CD14-positive monocyte (primary cell): ENCODE data around the gene ATL1. TPM values are rescaled to one million over a fixed set of nuclear protein-coding genes. Genes with fewer than 3 reads are reported as not detected.

Experiments used
- DNase-seq, 3 donors: peaks; one replicate each; pipeline ENCODE4 v3.0.0-alpha.2; 2011 to 2022
- H2AFZ ChIP-seq: 2 replicates; pipeline ENCODE4 v1.6.0; 2012; ENCODE audit warnings: mild to moderate bottlenecking, low read depth, low read length, inconsistent platforms; ENCODE audit not compliant: insufficient read depth, poor library complexity, severe bottlenecking
- H3K27ac ChIP-seq, 2 donors: 1 replicate in 1 of 2; 2 replicates in 1 of 2; pipeline ENCODE4 v1.5.1; 2012 to 2013; ENCODE audit warnings: low read length in 2 of 2, control low read depth in 1 of 2, inconsistent platforms in 1 of 2, low read depth in 1 of 2, mild to moderate bottlenecking in 1 of 2
- H3K27me3 ChIP-seq, 2 donors: one replicate each; pipeline versions ENCODE4 v1.6.0 to v1.6.1; 2011 to 2013; ENCODE audit warnings: low read length in 2 of 2; ENCODE audit not compliant: control insufficient read depth in 2 of 2, insufficient read depth in 2 of 2
- H3K36me3 ChIP-seq, 2 donors: replicated peaks in 1 of 2; 1 replicate in 1 of 2; 2 replicates in 1 of 2; pipeline versions ENCODE4 v1.5.1 to v1.6.1; 2012 to 2013; ENCODE audit warnings: low read length in 2 of 2, control low read depth in 1 of 2, inconsistent platforms in 1 of 2, mild to moderate bottlenecking in 1 of 2; ENCODE audit not compliant: insufficient read depth in 2 of 2, control insufficient read depth in 1 of 2
- H3K4me1 ChIP-seq, 2 donors: 1 replicate in 1 of 2; 2 replicates in 1 of 2; pipeline versions ENCODE4 v1.5.1 to v1.6.1; 2012 to 2013; ENCODE audit warnings: low read length in 2 of 2, control low read depth in 1 of 2, inconsistent platforms in 1 of 2, mild to moderate bottlenecking in 1 of 2, moderate library complexity in 1 of 2; ENCODE audit not compliant: insufficient read depth in 2 of 2, control insufficient read depth in 1 of 2
- H3K4me2 ChIP-seq: replicated peaks from 2 replicates; pipeline ENCODE3; 2012; ENCODE audit warnings: low read length, moderate library complexity, mild to moderate bottlenecking; ENCODE audit not compliant: poor library complexity, severe bottlenecking; ENCODE audit errors: extremely low read depth
- H3K4me3 ChIP-seq, 3 experiments: fragments of 200-600 bp in 1 of 3; sonication (generic) in 1 of 3; replicated peaks in 1 of 3; 1 replicate in 2 of 3; 2 replicates in 1 of 3; pipeline ENCODE4 v1.5.1; 2011 to 2013; ENCODE audit warnings: low read length in 3 of 3, mild to moderate bottlenecking in 3 of 3, control low read depth in 2 of 3, low read depth in 2 of 3, inconsistent platforms in 1 of 3, moderate library complexity in 1 of 3
- H3K79me2 ChIP-seq: 2 replicates; pipeline ENCODE4 v1.6.0; 2012; ENCODE audit warnings: mild to moderate bottlenecking, control low read depth, inconsistent platforms, low read length, moderate library complexity; ENCODE audit not compliant: insufficient read depth
- H3K9ac ChIP-seq: 2 replicates; pipeline ENCODE4 v1.6.0; 2017; ENCODE audit warnings: low read length, mild to moderate bottlenecking; ENCODE audit not compliant: insufficient read depth, poor library complexity, severe bottlenecking
- H3K9me3 ChIP-seq, 2 donors: replicated peaks in 1 of 2; 1 replicate in 1 of 2; 2 replicates in 1 of 2; pipeline versions ENCODE4 v1.5.1 to v1.6.1; 2012 to 2013; ENCODE audit warnings: low read length in 2 of 2, control low read depth in 1 of 2; ENCODE audit not compliant: control insufficient read depth in 1 of 2, insufficient read depth in 1 of 2
- H4K20me1 ChIP-seq: 2 replicates; pipeline ENCODE4 v1.6.0; 2012; ENCODE audit warnings: mild to moderate bottlenecking, low read length, control low read depth, moderate library complexity; ENCODE audit not compliant: insufficient read depth
- H3K27ac Mint-ChIP-seq, 7 donors: one replicate each; pipeline ENCODE4 v1.8.0; 2020; ENCODE audit warnings: mild to moderate bottlenecking in 7 of 7, mixed read lengths in 7 of 7, moderate library complexity in 6 of 7, inconsistent platforms in 2 of 7
- H3K27me3 Mint-ChIP-seq, 3 donors: one replicate each; pipeline ENCODE4 v1.8.0; 2021 to 2022; ENCODE audit warnings: low read depth in 3 of 3, mild to moderate bottlenecking in 3 of 3, mixed read lengths in 3 of 3, moderate library complexity in 3 of 3, inconsistent platforms in 1 of 3
- H3K36me3 Mint-ChIP-seq, 2 donors: one replicate each; pipeline ENCODE4 v1.8.0; 2020; ENCODE audit warnings: mixed read lengths in 2 of 2, inconsistent platforms in 1 of 2, mild to moderate bottlenecking in 1 of 2
- H3K4me1 Mint-ChIP-seq: one replicate; pipeline ENCODE4 v1.8.0; 2020; ENCODE audit warnings: mild to moderate bottlenecking, mixed read lengths
- H3K4me3 Mint-ChIP-seq, 2 donors: one replicate each; pipeline ENCODE4 v1.8.0; 2020; ENCODE audit warnings: mild to moderate bottlenecking in 2 of 2, mixed read lengths in 2 of 2, moderate library complexity in 1 of 2
- H3K9me3 Mint-ChIP-seq, 7 donors: one replicate each; pipeline ENCODE4 v1.8.0; 2020 to 2022; ENCODE audit warnings: mixed read lengths in 7 of 7, mild to moderate bottlenecking in 6 of 7, moderate library complexity in 6 of 7, inconsistent platforms in 2 of 7
- WGBS: methylation state at CpG from one replicate; pipeline ENCODE4 v1.1.5; 2013; ENCODE audit warnings: missing lambda C conversion rate; ENCODE audit not compliant: insufficient coverage; 5-methylcytosine and 5-hydroxymethylcytosine counted together
- intact Hi-C, 2 donors: fragments of 100-400 bp; cut with micrococcal nuclease; formaldehyde crosslinking; loops; one replicate each; pipeline versions ENCODE4 v1.15.0 to v1.15.1; 2023
- polyA plus RNA-seq, 3 donors: library from polyadenylated mRNA; depleted of rRNA in 1 of 3; unstranded in 2 of 3; stranded (reverse) in 1 of 3; fragments of 300-500 nt in 2 of 3; fragments of >200 nt in 1 of 3; fragmentation: Illumina TruSeq in 2 of 3; gene quantifications; 1 replicate in 2 of 3; 2 replicates in 1 of 3; pipeline ENCODE4 v1.2.3, GENCODE V29; 2012 to 2021
- TF ChIP-seq, protein P1 (sequence below): fragments of 200-600 bp; IDR thresholded peaks from one replicate; pipeline ENCODE4 v1.8.0; 2022; ENCODE audit warnings: antibody characterized with exemption, mild to moderate bottlenecking

ATL1 gene
- polyA plus RNA-seq, 3 donors, result 0.36 to 1.1 (median 0.99) TPM

DNA sequence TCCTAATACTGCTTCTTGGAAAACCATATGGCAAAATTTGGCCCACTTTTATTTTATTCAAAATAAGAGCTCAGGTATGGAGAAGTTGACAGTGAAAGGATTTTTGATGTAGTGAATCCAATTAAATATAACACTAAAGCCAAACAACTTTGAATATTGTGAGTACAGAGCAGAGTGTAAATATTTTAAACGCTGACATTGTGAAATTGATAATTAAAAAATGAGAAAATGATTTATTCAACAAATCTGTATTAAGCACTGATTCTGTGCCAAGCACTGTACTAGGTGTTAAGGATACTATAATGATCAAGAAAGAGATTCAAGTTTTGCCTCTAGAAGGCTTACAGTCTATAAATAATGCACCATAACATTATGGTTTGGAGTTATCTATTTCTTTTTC is 50.5 kb downstream of the ATL1 start:
- DNase-seq, result no peak
- intact Hi-C loops, result no loop called here
- no peaks in the 10 kb centered on the region for H3K36me3 ChIP-seq

DNA sequence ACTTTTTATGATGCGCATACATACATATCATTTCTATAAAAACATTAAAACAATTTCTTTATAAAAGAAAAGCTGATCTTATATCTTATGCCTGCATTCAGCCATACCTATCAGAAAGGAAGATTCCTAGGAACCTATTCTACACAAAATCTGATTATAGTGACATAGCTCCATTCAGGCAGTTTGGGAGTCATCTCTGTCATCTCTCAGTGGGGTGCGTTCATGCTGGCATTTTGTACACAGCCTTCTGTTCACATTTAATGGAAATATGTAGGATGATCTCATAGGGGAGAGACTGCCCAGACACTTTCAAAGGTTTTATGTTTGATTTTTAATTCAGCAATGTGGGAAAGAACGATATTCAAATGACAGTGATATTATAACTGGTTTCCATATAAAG is 52.9 kb downstream of the ATL1 start:
- TF ChIP-seq, protein P1, sequence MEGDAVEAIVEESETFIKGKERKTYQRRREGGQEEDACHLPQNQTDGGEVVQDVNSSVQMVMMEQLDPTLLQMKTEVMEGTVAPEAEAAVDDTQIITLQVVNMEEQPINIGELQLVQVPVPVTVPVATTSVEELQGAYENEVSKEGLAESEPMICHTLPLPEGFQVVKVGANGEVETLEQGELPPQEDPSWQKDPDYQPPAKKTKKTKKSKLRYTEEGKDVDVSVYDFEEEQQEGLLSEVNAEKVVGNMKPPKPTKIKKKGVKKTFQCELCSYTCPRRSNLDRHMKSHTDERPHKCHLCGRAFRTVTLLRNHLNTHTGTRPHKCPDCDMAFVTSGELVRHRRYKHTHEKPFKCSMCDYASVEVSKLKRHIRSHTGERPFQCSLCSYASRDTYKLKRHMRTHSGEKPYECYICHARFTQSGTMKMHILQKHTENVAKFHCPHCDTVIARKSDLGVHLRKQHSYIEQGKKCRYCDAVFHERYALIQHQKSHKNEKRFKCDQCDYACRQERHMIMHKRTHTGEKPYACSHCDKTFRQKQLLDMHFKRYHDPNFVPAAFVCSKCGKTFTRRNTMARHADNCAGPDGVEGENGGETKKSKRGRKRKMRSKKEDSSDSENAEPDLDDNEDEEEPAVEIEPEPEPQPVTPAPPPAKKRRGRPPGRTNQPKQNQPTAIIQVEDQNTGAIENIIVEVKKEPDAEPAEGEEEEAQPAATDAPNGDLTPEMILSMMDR, result no peak
- no peaks in the 10 kb centered on the region for H3K9me3 ChIP-seq
- intact Hi-C loops, result no loop called here
- no peaks in the 10 kb centered on the region for H3K27me3 ChIP-seq
- H3K36me3 ChIP-seq, result no peaks in the 10 kb centered on the region
- DNase-seq, result no peak
- H3K27me3 Mint-ChIP-seq, result peaks cover 0 to 2% (median 0%) of the 10 kb centered on the region in 3 donors
- WGBS, result no CpG with 5 or more reads among the region's 3 CpGs
- no peaks in the 10 kb centered on the region for H3K9me3 Mint-ChIP-seq
- H3K27ac Mint-ChIP-seq, result no peak overlapping the region
- no peak overlapping the region for H3K4me3 Mint-ChIP-seq
- no peak overlapping the region for H2AFZ ChIP-seq
- no peaks in the 10 kb centered on the region for H3K4me1 ChIP-seq
- no peak overlapping the region for H3K4me3 ChIP-seq
- H3K27ac ChIP-seq, result no peak overlapping the region
- H3K36me3 Mint-ChIP-seq, result no peaks in the 10 kb centered on the region
- H3K4me2 ChIP-seq, result no peak overlapping the region
- no peaks in the 10 kb centered on the region for H3K4me1 Mint-ChIP-seq
- H3K9ac ChIP-seq, result no peak overlapping the region
- no peaks in the 10 kb centered on the region for H4K20me1 ChIP-seq
- no peaks in the 10 kb centered on the region for H3K79me2 ChIP-seq

More for the DNA sequence above, 50.5 kb downstream of the ATL1 start:
- Mint-ChIP-seq H3K4me1 (no peaks in the 10 kb centered on the region), H3K27ac (no peak overlapping the region), H3K36me3 (no peaks in the 10 kb centered on the region), H3K9me3 (no peaks in the 10 kb centered on the region), H3K4me3 (no peak overlapping the region), H3K27me3 (peaks cover 0 to 2% (median 2%) of the 10 kb centered on the region in 3 donors)
- Histone ChIP-seq H3K4me3 (no peak overlapping the region), H3K27me3 (no peaks in the 10 kb centered on the region), H3K27ac (no peak overlapping the region), H2AFZ (no peak overlapping the region), H3K9me3 (no peaks in the 10 kb centered on the region), H3K79me2 (no peaks in the 10 kb centered on the region), H4K20me1 (no peaks in the 10 kb centered on the region), H3K4me2 (no peak overlapping the region), H3K4me1 (no peaks in the 10 kb centered on the region), H3K9ac (no peak overlapping the region)
- TF ChIP-seq, protein P1, result no peak
- WGBS, result no CpG with 5 or more reads among the region's 1 CpG
